Gastroesophageal sphincter (tissue), 4 donors: ENCODE results near the gene RPL37A. TPM values are rescaled to one million over a fixed set of nuclear protein-coding genes. Genes with fewer than 3 reads are reported as not detected.

Experiments
- ATAC-seq: fragments of 150-250 bp; one replicate; pipeline ENCODE4 v1.9.1; 2016; ENCODE audit warnings: mild to moderate bottlenecking, moderate library complexity
- H3K27ac ChIP-seq, 4 donors: fragments of 200-600 bp; sonication (generic) in 3 of 4; 1 replicate in 3 of 4; 2 replicates in 1 of 4; pipeline ENCODE4 v1.5.1; 2016 to 2019
- H3K27me3 ChIP-seq: fragments of 200-600 bp; sonication (generic); one replicate; pipeline ENCODE4 v1.5.1; 2019
- H3K36me3 ChIP-seq, 2 donors: fragments of 200-600 bp; sonication (generic); one replicate each; pipeline ENCODE4 v1.5.1; 2019; ENCODE audit warnings: control low read depth in 1 of 2
- H3K4me1 ChIP-seq, 3 donors: fragments of 200-600 bp; sonication (generic); 1 replicate in 2 of 3; 2 replicates in 1 of 3; pipeline ENCODE4 v1.5.1; 2016 to 2019; ENCODE audit warnings: control low read depth in 2 of 3
- H3K4me3 ChIP-seq, 2 donors: fragments of 200-600 bp; sonication (generic); one replicate each; pipeline ENCODE4 v1.5.1; 2019; ENCODE audit warnings: mild to moderate bottlenecking in 1 of 2, moderate library complexity in 1 of 2
- H3K9me3 ChIP-seq, 3 donors: fragments of 200-600 bp; sonication (generic); one replicate each; pipeline ENCODE4 v1.5.1; 2017 to 2019; ENCODE audit warnings: control low read depth in 2 of 3
- CTCF ChIP-seq, 4 experiments: fragments of 200-600 bp in 2 of 4; fragments of 450-650 bp in 2 of 4; sonication (generic) in 1 of 4; IDR thresholded peaks; one replicate each; pipeline ENCODE4 v1.5.1; 2017 to 2019; ENCODE audit warnings: antibody characterized with exemption in 4 of 4, mild to moderate bottlenecking in 2 of 4, moderate library complexity in 2 of 4
- EP300 ChIP-seq: sonication (generic); formaldehyde crosslinking; IDR thresholded peaks from one replicate; pipeline ENCODE4 v1.6.1; 2017; ENCODE audit warnings: antibody characterized with exemption, mild to moderate bottlenecking
- POLR2A ChIP-seq, 2 donors: fragments of 450-650 bp; IDR thresholded peaks; one replicate each; pipeline ENCODE4 v1.6.1; 2017; ENCODE audit warnings: antibody characterized with exemption in 2 of 2, mild to moderate bottlenecking in 2 of 2, moderate library complexity in 1 of 2
- POLR2AphosphoS5 ChIP-seq: sonication (generic); formaldehyde crosslinking; IDR thresholded peaks from one replicate; pipeline ENCODE4 v1.6.1; 2017; ENCODE audit warnings: antibody characterized with exemption
- WGBS, 2 donors: methylation state at CpG; one replicate each; pipeline ENCODE4 v1.1.5; 2018; ENCODE audit warnings: low coverage in 1 of 2; 5-methylcytosine and 5-hydroxymethylcytosine counted together
- total RNA-seq, 4 donors: library from RNA; depleted of rRNA; stranded (reverse); fragments of >200 nt; gene quantifications; one replicate each; pipeline ENCODE4 v1.1.0, GENCODE V29; 2016

Gene RPL37A
- total RNA-seq, 4 donors from 2014 or later, result 1,140 to 1,987 (median 1,653) TPM

GRCh38 chr2:216464104-216464720, 34.4 kb upstream of the RPL37A start:
- ATAC-seq, result no peak
- no peaks in the 10 kb centered on the region for H3K4me1 ChIP-seq
- H3K27ac ChIP-seq, result no peak overlapping the region
- peaks cover 0 to 69% of the 10 kb centered on the region in 2 donors for H3K36me3 ChIP-seq
- WGBS, 2 donors, result 83 to 93% methylated on average over 5 of the region's 6 CpGs
- TF ChIP-seq POLR2A (IDR thresholded peaks at IDR 0.05), result no peak
- TF ChIP-seq POLR2AphosphoS5, result no peak
- TF ChIP-seq CTCF (IDR thresholded peaks at IDR 0.05), result no peak
- TF ChIP-seq EP300, result no peak
- H3K4me3 ChIP-seq, result no peak overlapping the region
- H3K9me3 ChIP-seq, result no peaks in the 10 kb centered on the region
- no peaks in the 10 kb centered on the region for H3K27me3 ChIP-seq

GRCh38 chr2:216465579-216466195, 33.0 kb upstream of the RPL37A start:
- Histone ChIP-seq H3K4me3 (no peak overlapping the region), H3K36me3 (peaks cover 0 to 83% of the 10 kb centered on the region in 2 donors), H3K27ac (no peak overlapping the region), H3K4me1 (no peaks in the 10 kb centered on the region), H3K27me3 (no peaks in the 10 kb centered on the region), H3K9me3 (no peaks in the 10 kb centered on the region)
- WGBS, 2 donors, result 80 to 91% methylated on average over 4 to 5 of the region's 5 CpGs
- ATAC-seq, result no peak
- no peak for TF ChIP-seq POLR2A (IDR thresholded peaks at IDR 0.05)
- no peak for TF ChIP-seq CTCF (IDR thresholded peaks at IDR 0.05)
- TF ChIP-seq POLR2AphosphoS5, result no peak
- TF ChIP-seq EP300, result no peak

- Histone ChIP-seq H3K36me3 (peaks cover 3 to 89% of the 10 kb centered on the region in 2 donors), H3K27me3 (no peaks in the 10 kb centered on the region), H3K4me1 (no peaks in the 10 kb centered on the region), H3K4me3 (no peak overlapping the region), H3K27ac (no peak overlapping the region), H3K9me3 (no peaks in the 10 kb centered on the region)
- WGBS, 2 donors, result 79 to 100% methylated on average over 2 to 4 of the region's 4 CpGs
- ATAC-seq, result no peak
- TF ChIP-seq CTCF (IDR thresholded peaks at IDR 0.05) (no peak), POLR2AphosphoS5 (no peak), EP300 (no peak), POLR2A (IDR thresholded peaks at IDR 0.05) (no peak)
Measured at GRCh38 chr2:216467845-216468244, 30.8 kb upstream of the RPL37A start.

GRCh38 chr2:216469661-216470060, 29.0 kb upstream of the RPL37A start:
- TF ChIP-seq POLR2A (IDR thresholded peaks at IDR 0.05) (no peak), POLR2AphosphoS5 (no peak), CTCF (IDR thresholded peaks at IDR 0.05) (no peak), EP300 (no peak)
- no peaks in the 10 kb centered on the region for H3K27me3 ChIP-seq
- no peak for ATAC-seq
- no peaks in the 10 kb centered on the region for H3K9me3 ChIP-seq
- H3K4me1 ChIP-seq, result no peaks in the 10 kb centered on the region
- no peak overlapping the region for H3K4me3 ChIP-seq
- H3K27ac ChIP-seq, result no peak overlapping the region
- H3K36me3 ChIP-seq, result peaks cover 3 to 76% of the 10 kb centered on the region in 2 donors

GRCh38 chr2:216473187-216473586, 25.5 kb upstream of the RPL37A start:
- TF ChIP-seq POLR2A (IDR thresholded peaks at IDR 0.05) (no peak), CTCF (IDR thresholded peaks at IDR 0.05) (no peak), EP300 (no peak)
- 88 to 89% methylated on average over 3 of the region's 3 CpGs for WGBS, 2 donors
- H3K27me3 ChIP-seq, result no peaks in the 10 kb centered on the region
- no peaks in the 10 kb centered on the region for H3K4me1 ChIP-seq
- ATAC-seq, result no peak
- no peaks in the 10 kb centered on the region for H3K9me3 ChIP-seq
- peaks cover 3 to 78% of the 10 kb centered on the region in 2 donors for H3K36me3 ChIP-seq
- H3K4me3 ChIP-seq, result no peak overlapping the region
- no peak overlapping the region for H3K27ac ChIP-seq
